Measurements from ENCODE around the gene F10.

Gene F10

GRCh38 chr13:113086991-113087922, 35.3 kb upstream of the F10 start:
- DNase-seq (ENCODE audit: low spot score): no peak

GRCh38 chr13:113087923-113088690, 34.5 kb upstream of the F10 start:
- DNase-seq (ENCODE audit: low spot score): no peak

- no peak for DNase-seq (ENCODE audit: low spot score)
Measured at GRCh38 chr13:113088691-113089020, 33.9 kb upstream of the F10 start.

- no peak for DNase-seq (ENCODE audit: low spot score)
Measured at GRCh38 chr13:113089693-113090414, 32.7 kb upstream of the F10 start.

- DNase-seq (ENCODE audit: low spot score): no peak
Measured at GRCh38 chr13:113090415-113090770, 32.2 kb upstream of the F10 start.

- no peak for DNase-seq (ENCODE audit: low spot score)
Measured at GRCh38 chr13:113090806-113091205, 31.8 kb upstream of the F10 start.

GRCh38 chr13:113091211-113091771, 31.3 kb upstream of the F10 start:
- DNase-seq (ENCODE audit: low spot score): no peak

- no peak for DNase-seq (ENCODE audit: low spot score)
Measured at GRCh38 chr13:113091891-113092775, 30.5 kb upstream of the F10 start.

- DNase-seq (ENCODE audit: low spot score): no peak
Measured at GRCh38 chr13:113092776-113093579, 29.6 kb upstream of the F10 start.

- no peak for DNase-seq (ENCODE audit: low spot score)
Measured at GRCh38 chr13:113093580-113094409, 28.8 kb upstream of the F10 start.

GRCh38 chr13:113094410-113094800, 28.2 kb upstream of the F10 start:
- no peak for DNase-seq (ENCODE audit: low spot score)

GRCh38 chr13:113095146-113096051, 27.2 kb upstream of the F10 start:
- DNase-seq (ENCODE audit: low spot score): no peak

- DNase-seq (ENCODE audit: low spot score): no peak
Measured at GRCh38 chr13:113096052-113096744, 26.4 kb upstream of the F10 start.

- DNase-seq (ENCODE audit: low spot score): no peak
Measured at GRCh38 chr13:113096745-113097305, 25.8 kb upstream of the F10 start.

GRCh38 chr13:113097651-113098050, 24.9 kb upstream of the F10 start:
- no peak for DNase-seq (ENCODE audit: low spot score)

- no peak for DNase-seq (ENCODE audit: low spot score)
Measured at GRCh38 chr13:113098162-113098732, 24.4 kb upstream of the F10 start.

GRCh38 chr13:113099142-113099541, 23.5 kb upstream of the F10 start:
- DNase-seq (ENCODE audit: low spot score): no peak
